AG09319 (cell line): ENCODE data around the gene TAF15.

Source experiments
- DNase-seq: peaks from one replicate; pipeline ENCODE4 v3.0.0-alpha.2; 2010; ENCODE audit warnings: low read depth; ENCODE audit errors: extremely low read depth
- TF ChIP-seq, protein P1 (sequence below): IDR thresholded peaks from 2 replicates; pipeline ENCODE4 v1.5.1; 2011; ENCODE audit warnings: low read depth, mild to moderate bottlenecking, inconsistent platforms, low read length, moderate library complexity

Gene TAF15

GRCh38 chr17:35878361-35878760 is 69.1 kb downstream of the TAF15 start:
- no peak for DNase-seq
- TF ChIP-seq, protein P1, sequence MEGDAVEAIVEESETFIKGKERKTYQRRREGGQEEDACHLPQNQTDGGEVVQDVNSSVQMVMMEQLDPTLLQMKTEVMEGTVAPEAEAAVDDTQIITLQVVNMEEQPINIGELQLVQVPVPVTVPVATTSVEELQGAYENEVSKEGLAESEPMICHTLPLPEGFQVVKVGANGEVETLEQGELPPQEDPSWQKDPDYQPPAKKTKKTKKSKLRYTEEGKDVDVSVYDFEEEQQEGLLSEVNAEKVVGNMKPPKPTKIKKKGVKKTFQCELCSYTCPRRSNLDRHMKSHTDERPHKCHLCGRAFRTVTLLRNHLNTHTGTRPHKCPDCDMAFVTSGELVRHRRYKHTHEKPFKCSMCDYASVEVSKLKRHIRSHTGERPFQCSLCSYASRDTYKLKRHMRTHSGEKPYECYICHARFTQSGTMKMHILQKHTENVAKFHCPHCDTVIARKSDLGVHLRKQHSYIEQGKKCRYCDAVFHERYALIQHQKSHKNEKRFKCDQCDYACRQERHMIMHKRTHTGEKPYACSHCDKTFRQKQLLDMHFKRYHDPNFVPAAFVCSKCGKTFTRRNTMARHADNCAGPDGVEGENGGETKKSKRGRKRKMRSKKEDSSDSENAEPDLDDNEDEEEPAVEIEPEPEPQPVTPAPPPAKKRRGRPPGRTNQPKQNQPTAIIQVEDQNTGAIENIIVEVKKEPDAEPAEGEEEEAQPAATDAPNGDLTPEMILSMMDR: no peak

DNA sequence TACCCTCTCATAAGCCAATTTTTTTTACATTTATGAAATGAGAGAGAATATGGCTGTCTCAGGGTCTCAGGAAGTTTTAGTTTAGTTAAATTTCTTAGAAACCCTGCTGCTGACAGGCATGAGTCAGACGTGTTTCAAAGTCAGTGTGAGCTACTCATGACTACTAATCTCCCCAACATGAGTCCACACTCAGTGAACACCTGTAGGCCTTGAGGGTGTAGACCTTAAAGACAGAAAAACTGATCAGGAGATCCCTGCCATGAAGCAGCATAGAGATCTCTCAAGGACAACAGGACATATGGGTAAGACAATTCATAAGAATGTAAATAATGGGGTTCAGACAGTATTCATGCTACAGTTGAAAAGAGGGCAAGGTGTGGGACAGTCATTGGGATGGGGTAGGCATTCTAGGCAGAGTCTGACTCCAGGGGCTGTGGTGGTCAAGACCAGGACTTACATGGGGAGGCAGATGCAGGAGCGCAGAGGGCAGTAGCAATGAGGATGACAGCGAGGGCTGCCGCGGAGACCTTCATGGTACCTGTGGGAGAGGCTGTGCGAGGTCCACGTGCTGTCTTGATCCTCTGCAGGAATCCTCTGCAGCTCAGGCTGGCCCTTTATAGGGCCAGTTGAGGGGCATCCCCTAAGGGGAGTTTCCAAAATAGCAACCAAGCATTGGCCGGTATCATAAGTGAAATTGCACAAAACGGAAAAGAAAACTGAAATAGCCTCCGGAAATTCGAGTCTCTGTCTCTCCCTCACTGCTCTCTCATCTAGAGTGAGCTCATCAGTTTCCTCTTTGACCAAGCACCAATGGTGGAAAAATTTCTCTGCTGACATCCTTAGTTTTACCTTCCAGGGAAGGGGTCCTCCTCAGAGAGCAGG is 70.7 kb downstream of the TAF15 start, which contains the start of gene CCL5:
Gene CCL5 (minus strand): TSS at position 588 of the 882 bp plus-strand sequence.
- TF ChIP-seq, protein P1: no peak
- no peak for DNase-seq

- TF ChIP-seq, protein P1: no peak
- no peak for DNase-seq
These were observed 80.0 kb downstream of the TAF15 start for GRCh38 chr17:35889241-35889640.

DNA sequence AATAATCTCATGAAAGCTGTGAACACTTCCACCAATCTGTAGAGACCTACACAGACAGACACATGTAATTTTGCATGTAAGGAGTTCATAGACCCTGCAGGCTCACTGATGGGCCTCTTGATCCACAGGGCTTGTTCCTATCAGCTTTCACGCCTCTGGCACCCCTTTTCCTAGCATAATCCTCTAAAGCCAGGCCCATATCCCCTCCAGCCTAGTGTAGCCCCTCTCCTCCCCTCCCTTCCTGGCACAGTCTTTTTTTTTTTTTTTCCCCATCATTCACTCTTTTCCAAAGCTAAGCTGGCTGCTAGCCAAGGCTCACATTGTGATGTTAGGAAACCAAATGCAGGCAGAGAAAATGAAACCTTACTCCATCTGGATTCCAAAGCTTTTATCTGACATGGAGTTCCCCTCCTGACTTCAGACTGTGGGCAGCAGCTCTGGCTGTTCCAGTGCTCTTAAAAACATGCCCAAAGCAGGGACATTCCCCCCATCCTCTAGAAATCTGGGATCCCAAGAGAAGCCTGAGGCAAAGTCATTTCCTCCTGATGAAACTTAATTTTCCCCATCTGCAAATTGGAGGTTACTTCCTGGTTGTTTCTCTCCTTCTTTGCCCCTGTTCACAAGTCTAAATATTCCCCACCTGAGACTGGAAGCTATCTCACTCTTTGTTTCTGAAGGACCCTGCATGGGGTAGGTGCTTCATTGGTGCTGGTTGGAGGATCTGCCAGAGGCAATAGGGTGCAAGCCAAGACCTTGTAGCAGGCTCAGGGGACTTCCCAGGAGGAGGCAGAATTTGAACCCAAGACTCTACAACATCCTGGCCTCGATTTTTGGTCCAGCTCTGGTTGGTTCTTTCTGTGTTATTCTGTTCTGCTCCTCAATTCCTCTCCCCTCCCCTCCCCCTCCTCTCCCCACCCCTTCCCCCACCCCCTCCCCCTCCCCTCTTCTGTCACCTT is 80.8 kb downstream of the TAF15 start:
- peak; percentile 14 for DNase-seq
- TF ChIP-seq, protein P1: no peak

DNA sequence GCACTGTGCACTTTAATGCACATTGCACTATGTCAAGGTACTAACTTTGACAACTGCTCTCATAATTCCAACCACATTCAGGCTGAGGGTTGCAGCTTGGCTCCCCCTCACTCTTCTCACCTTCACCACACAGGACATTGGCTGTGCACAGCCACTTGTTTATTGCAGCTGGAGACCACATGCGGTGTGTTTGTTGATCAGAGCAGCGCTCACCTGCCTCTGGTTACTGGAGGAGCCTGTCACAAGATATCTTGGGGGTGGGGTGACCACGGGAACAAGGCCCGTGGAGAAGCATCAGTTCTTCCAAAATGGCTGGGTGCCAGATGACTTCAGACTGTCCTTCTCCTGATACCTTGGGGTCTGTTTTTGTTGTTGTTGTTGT is 81.5 kb downstream of the TAF15 start:
- DNase-seq: no peak
- TF ChIP-seq, protein P1: no peak

GRCh38 chr17:35891269-35891668 is 82.0 kb downstream of the TAF15 start:
- no peak for DNase-seq
- TF ChIP-seq, protein P1: no peak
